Caco-2 (cell line): Measurements from ENCODE around the gene S100A9. TPM values are rescaled to one million over a fixed set of nuclear protein-coding genes. Genes with fewer than 3 reads are reported as not detected.

Experiments used
- BruUV-seq: library from RNA; stranded (reverse); fragments of 400-500 nt; replicated peaks from 2 replicates; lab custom pipeline; 2021; lab: Mats Ljungman, UMichigan
- CTCF ChIA-PET: fragments of 300-600 bp; sonication (Branson Sonifier 250); formaldehyde crosslinking; loops from one replicate; lab custom pipeline; 2022; ENCODE audit warnings: antibody characterized with exemption; lab: Charles Lee
- POLR2A ChIA-PET: fragments of 300-600 bp; sonication (Branson Sonifier 250); formaldehyde crosslinking; loops from one replicate; lab custom pipeline; 2022; ENCODE audit warnings: antibody characterized with exemption; lab: Charles Lee
- DNase-seq, 2 experiments: peaks; one replicate each; pipeline versions ENCODE4 v3.0.0 to v3.0.0-alpha.2; 2020 to 2022
- H3K27me3 ChIP-seq: replicated peaks from 2 replicates; pipeline ENCODE4 v1.6.0; 2011; ENCODE audit warnings: low read length; ENCODE audit not compliant: control insufficient read depth, insufficient read depth
- H3K36me3 ChIP-seq: 2 replicates; pipeline ENCODE4 v1.5.1; 2011; ENCODE audit warnings: low read length; ENCODE audit not compliant: control insufficient read depth, insufficient read depth
- H3K4me1 ChIP-seq: fragments of 250-450 bp; sonication (Bioruptor Pico); 2 replicates; pipeline ENCODE4 v1.5.1; 2020; ENCODE audit warnings: mild to moderate bottlenecking
- H3K4me3 ChIP-seq: 2 replicates; pipeline ENCODE4 v1.5.1; 2011; ENCODE audit warnings: low read depth, mild to moderate bottlenecking, control low read depth, low read length
- H3K9me3 ChIP-seq: fragments of 250-450 bp; sonication (Bioruptor Pico); 2 replicates; pipeline ENCODE4 v1.5.1; 2020; ENCODE audit warnings: mild to moderate bottlenecking, moderate library complexity
- H3K27ac Mint-ChIP-seq: one replicate; pipeline ENCODE4 v1.8.0; 2022; ENCODE audit warnings: mixed read lengths; ENCODE audit not compliant: unreplicated experiment
- H3K27me3 Mint-ChIP-seq: one replicate; pipeline ENCODE4 v1.8.0; 2022; ENCODE audit warnings: mixed read lengths; ENCODE audit not compliant: insufficient read depth, unreplicated experiment
- H3K36me3 Mint-ChIP-seq: one replicate; pipeline ENCODE4 v1.8.0; 2022; ENCODE audit warnings: mild to moderate bottlenecking, mixed read lengths; ENCODE audit not compliant: insufficient read depth, unreplicated experiment
- H3K4me1 Mint-ChIP-seq: one replicate; pipeline ENCODE4 v1.8.0; 2022; ENCODE audit warnings: low read depth, mixed read lengths; ENCODE audit not compliant: unreplicated experiment
- H3K4me3 Mint-ChIP-seq: one replicate; pipeline ENCODE4 v1.8.0; 2022; ENCODE audit warnings: mild to moderate bottlenecking, moderate library complexity, mixed read lengths; ENCODE audit not compliant: unreplicated experiment
- H3K9me3 Mint-ChIP-seq: one replicate; pipeline ENCODE4 v1.8.0; 2022; ENCODE audit warnings: mixed read lengths; ENCODE audit not compliant: unreplicated experiment
- intact Hi-C: fragments of 100-400 bp; cut with micrococcal nuclease; formaldehyde crosslinking; loops from one replicate; pipeline ENCODE4 v1.10.0; 2022; ENCODE audit not compliant: unreplicated experiment
- total RNA-seq: library from RNA; stranded (reverse); gene quantifications from 2 replicates; pipeline ENCODE4 v1.2.3, GENCODE V29; 2022
- TF ChIP-seq, protein P1 (sequence below), 2 experiments: fragments of 200-600 bp in 1 of 2; IDR thresholded peaks; 1 replicate in 1 of 2; 2 replicates in 1 of 2; pipeline versions ENCODE4 v1.5.1 to v1.8.0; 2011 to 2022; ENCODE audit warnings: antibody characterized with exemption in 1 of 2, control low read depth in 1 of 2, inconsistent platforms in 1 of 2, low read depth in 1 of 2, low read length in 1 of 2, mild to moderate bottlenecking in 1 of 2, moderate library complexity in 1 of 2; ENCODE audit not compliant: insufficient read depth in 1 of 2, severe bottlenecking in 1 of 2, unreplicated experiment in 1 of 2

The S100A9 gene
- total RNA-seq, 1 experiment from 2014 or later, result not detected

DNA sequence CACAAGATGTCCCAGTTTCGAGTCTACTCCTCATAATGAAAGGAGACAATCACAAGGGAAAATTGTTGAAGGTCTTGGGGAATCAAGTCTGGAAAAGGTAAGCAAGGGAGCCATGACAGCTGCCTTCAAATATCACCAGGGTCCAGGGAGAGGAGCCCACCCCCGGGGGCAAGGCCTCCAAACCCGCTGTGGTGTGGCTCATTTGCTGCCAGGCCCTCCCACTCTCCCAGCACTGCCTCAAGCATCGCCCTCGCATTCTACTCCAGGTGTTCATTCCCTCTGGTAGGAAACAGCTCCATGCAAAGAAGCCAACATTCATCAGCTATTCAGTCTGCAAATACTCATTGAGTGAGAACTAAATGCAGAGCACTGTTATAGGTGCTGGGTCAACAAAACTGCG, 8.6 kb downstream of the S100A9 start:
- TF ChIP-seq, protein P1, sequence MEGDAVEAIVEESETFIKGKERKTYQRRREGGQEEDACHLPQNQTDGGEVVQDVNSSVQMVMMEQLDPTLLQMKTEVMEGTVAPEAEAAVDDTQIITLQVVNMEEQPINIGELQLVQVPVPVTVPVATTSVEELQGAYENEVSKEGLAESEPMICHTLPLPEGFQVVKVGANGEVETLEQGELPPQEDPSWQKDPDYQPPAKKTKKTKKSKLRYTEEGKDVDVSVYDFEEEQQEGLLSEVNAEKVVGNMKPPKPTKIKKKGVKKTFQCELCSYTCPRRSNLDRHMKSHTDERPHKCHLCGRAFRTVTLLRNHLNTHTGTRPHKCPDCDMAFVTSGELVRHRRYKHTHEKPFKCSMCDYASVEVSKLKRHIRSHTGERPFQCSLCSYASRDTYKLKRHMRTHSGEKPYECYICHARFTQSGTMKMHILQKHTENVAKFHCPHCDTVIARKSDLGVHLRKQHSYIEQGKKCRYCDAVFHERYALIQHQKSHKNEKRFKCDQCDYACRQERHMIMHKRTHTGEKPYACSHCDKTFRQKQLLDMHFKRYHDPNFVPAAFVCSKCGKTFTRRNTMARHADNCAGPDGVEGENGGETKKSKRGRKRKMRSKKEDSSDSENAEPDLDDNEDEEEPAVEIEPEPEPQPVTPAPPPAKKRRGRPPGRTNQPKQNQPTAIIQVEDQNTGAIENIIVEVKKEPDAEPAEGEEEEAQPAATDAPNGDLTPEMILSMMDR (IDR thresholded peaks at IDR 0.05; ENCODE audit: insufficient read depth in 1 of 2, low read depth in 1 of 2, low read length in 1 of 2, severe bottlenecking in 1 of 2, unreplicated experiment in 1 of 2), result no peak
- H3K27me3 ChIP-seq, result no peaks in the 10 kb centered on the region
- POLR2A ChIA-PET, result no interaction called here

DNA sequence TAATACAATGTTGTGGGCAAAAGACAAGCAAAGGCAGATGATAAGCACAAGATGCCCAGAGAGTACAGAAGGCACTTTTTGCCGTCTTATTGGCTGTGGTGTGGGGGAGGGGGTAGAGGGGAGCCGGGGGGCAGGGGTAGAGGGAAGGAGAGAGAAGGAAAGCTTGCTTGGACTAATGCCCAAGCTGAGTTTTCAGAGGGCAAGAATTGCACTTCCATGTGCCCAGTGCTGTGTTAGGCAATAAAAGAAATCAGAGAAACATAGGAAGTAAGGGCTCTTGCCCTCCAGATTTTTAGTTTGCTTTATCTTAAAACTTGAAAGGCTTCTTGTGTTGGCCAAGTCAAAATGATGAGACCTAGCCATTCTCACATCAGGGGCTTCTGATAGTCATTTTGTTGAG, 9.4 kb downstream of the S100A9 start:
- H3K36me3 Mint-ChIP-seq, result no peaks in the 10 kb centered on the region
- Histone ChIP-seq H3K36me3 (no peaks in the 10 kb centered on the region), H3K4me1 (peaks cover 28% of the 10 kb centered on the region), H3K27me3 (no peaks in the 10 kb centered on the region), H3K9me3 (no peaks in the 10 kb centered on the region), H3K4me3 (no peak overlapping the region)
- TF ChIP-seq, protein P1 (IDR thresholded peaks at IDR 0.05; ENCODE audit: insufficient read depth in 1 of 2, low read depth in 1 of 2, low read length in 1 of 2, severe bottlenecking in 1 of 2, unreplicated experiment in 1 of 2), result no peak
- intact Hi-C loops, result no loop called here
- H3K4me3 Mint-ChIP-seq, result no peak overlapping the region
- no peaks in the 10 kb centered on the region for H3K27me3 Mint-ChIP-seq
- DNase-seq, result no peak
- peaks cover 6% of the 10 kb centered on the region for H3K4me1 Mint-ChIP-seq
- H3K9me3 Mint-ChIP-seq, result no peaks in the 10 kb centered on the region
- ChIA-PET POLR2A (no interaction called here), CTCF (no interaction called here)
- no TSS peak for BruUV-seq
- no peak overlapping the region for H3K27ac Mint-ChIP-seq

More for the DNA sequence above, 8.6 kb downstream of the S100A9 start:
- H3K4me1 ChIP-seq, result peaks cover 28% of the 10 kb centered on the region
- no peaks in the 10 kb centered on the region for H3K36me3 ChIP-seq
- Mint-ChIP-seq H3K36me3 (no peaks in the 10 kb centered on the region), H3K27ac (no peak overlapping the region), H3K4me1 (peaks cover 6% of the 10 kb centered on the region), H3K9me3 (no peaks in the 10 kb centered on the region), H3K27me3 (no peaks in the 10 kb centered on the region), H3K4me3 (no peak overlapping the region)
- H3K4me3 ChIP-seq, result no peak overlapping the region
- CTCF ChIA-PET, result interaction anchor here (0.7 kb wide), 1 partner anchor 22 kb away, joined by 3 read pairs; no protein-coding TSS in a partner anchor
- DNase-seq, result no peak
- no peaks in the 10 kb centered on the region for H3K9me3 ChIP-seq
- intact Hi-C loops, result no loop called here
- no TSS peak for BruUV-seq

DNA sequence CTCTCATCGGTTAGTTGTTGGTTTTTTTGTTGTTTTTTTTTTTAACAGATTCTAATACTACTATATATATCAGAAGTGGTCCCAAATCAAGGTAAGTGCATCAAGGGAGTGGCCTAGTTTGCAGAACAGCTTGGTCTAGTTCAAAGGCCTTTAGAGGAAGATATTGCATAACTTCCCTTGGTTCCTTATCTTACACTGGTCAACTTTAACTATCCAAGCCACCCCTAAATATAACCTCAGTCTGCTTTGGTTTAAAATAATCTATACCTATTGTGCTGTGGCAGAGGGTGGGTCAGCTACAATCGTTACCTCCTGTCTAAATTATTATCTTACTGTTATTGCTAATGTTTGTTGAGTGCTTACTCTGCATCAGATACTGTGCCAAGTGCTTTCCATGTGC, 10.8 kb downstream of the S100A9 start:
- ChIA-PET POLR2A (no interaction called here), CTCF (no interaction called here)
- H3K27ac Mint-ChIP-seq, result no peak overlapping the region
- H3K36me3 Mint-ChIP-seq, result no peaks in the 10 kb centered on the region
- TF ChIP-seq, protein P1 (IDR thresholded peaks at IDR 0.05; ENCODE audit: insufficient read depth in 1 of 2, low read depth in 1 of 2, low read length in 1 of 2, severe bottlenecking in 1 of 2, unreplicated experiment in 1 of 2), result no peak
- no peaks in the 10 kb centered on the region for H3K9me3 Mint-ChIP-seq
- BruUV-seq, result no TSS peak
- peaks cover 6% of the 10 kb centered on the region for H3K4me1 Mint-ChIP-seq
- intact Hi-C loops, result no loop called here
- no peaks in the 10 kb centered on the region for H3K9me3 ChIP-seq
- H3K36me3 ChIP-seq, result no peaks in the 10 kb centered on the region
- no peak overlapping the region for H3K4me3 ChIP-seq
- H3K4me1 ChIP-seq, result peaks cover 15% of the 10 kb centered on the region
- no peak for DNase-seq
- no peak overlapping the region for H3K4me3 Mint-ChIP-seq
- H3K27me3 Mint-ChIP-seq, result no peaks in the 10 kb centered on the region
- no peaks in the 10 kb centered on the region for H3K27me3 ChIP-seq
